Liver (tissue), 9 donors: Measurements from ENCODE around the gene TBC1D4. TPM values are rescaled to one million over a fixed set of nuclear protein-coding genes. Genes with fewer than 3 reads are reported as not detected.

Experiments used
- DNase-seq: peaks from one replicate; pipeline ENCODE4 v3.0.0-alpha.2; 2017; ENCODE audit warnings: low spot score
- H3K27ac ChIP-seq, 2 donors: one replicate each; pipeline ENCODE4 v1.7.0; 2013; ENCODE audit warnings: inconsistent platforms in 2 of 2, low read length in 2 of 2, control low read depth in 1 of 2, low read depth in 1 of 2, mild to moderate bottlenecking in 1 of 2
- H3K27me3 ChIP-seq, 4 donors: one replicate each; pipeline versions ENCODE4 v1.6.1 to v1.7.0; 2013; ENCODE audit warnings: low read length in 3 of 4, inconsistent platforms in 1 of 4, mild to moderate bottlenecking in 1 of 4, moderate library complexity in 1 of 4; ENCODE audit not compliant: control insufficient read depth in 4 of 4, insufficient read depth in 4 of 4
- H3K36me3 ChIP-seq, 4 donors: one replicate each; pipeline versions ENCODE4 v1.6.1 to v1.7.0; 2013; ENCODE audit warnings: low read length in 3 of 4, mild to moderate bottlenecking in 3 of 4, low read depth in 1 of 4, moderate library complexity in 1 of 4; ENCODE audit not compliant: control insufficient read depth in 4 of 4, insufficient read depth in 3 of 4
- H3K4me1 ChIP-seq, 4 donors: one replicate each; pipeline versions ENCODE4 v1.6.1 to v1.7.0; 2013; ENCODE audit warnings: low read length in 3 of 4, mild to moderate bottlenecking in 3 of 4, moderate library complexity in 1 of 4; ENCODE audit not compliant: control insufficient read depth in 4 of 4, insufficient read depth in 4 of 4
- H3K4me3 ChIP-seq, 3 donors: one replicate each; pipeline versions ENCODE4 v1.6.1 to v1.7.0; 2013; ENCODE audit warnings: low read length in 3 of 3, control low read depth in 1 of 3, low read depth in 1 of 3, mild to moderate bottlenecking in 1 of 3
- H3K9ac ChIP-seq, 2 donors: one replicate each; pipeline ENCODE4 v1.7.0; 2013; ENCODE audit warnings: low read length in 2 of 2, mild to moderate bottlenecking in 2 of 2, moderate library complexity in 2 of 2, control low read depth in 1 of 2, low read depth in 1 of 2
- H3K9me3 ChIP-seq, 4 donors: one replicate each; pipeline versions ENCODE4 v1.6.1 to v1.7.0; 2013; ENCODE audit warnings: low read length in 3 of 4; ENCODE audit not compliant: control insufficient read depth in 4 of 4
- EGR1 ChIP-seq, 2 donors: IDR thresholded peaks; 2 replicates each; pipeline ENCODE4 v1.6.1; 2016 to 2018; ENCODE audit warnings: antibody characterized with exemption in 2 of 2, low read depth in 2 of 2
- FOXA1 ChIP-seq: IDR thresholded peaks from 2 replicates; pipeline ENCODE4 v1.6.1; 2016; ENCODE audit warnings: antibody characterized with exemption
- FOXA2 ChIP-seq: IDR thresholded peaks from 2 replicates; pipeline ENCODE4 v1.6.1; 2016; ENCODE audit warnings: antibody characterized with exemption
- GABPA ChIP-seq, 2 donors: IDR thresholded peaks in 1 of 2; conservative IDR thresholded peaks in 1 of 2; 2 replicates each; pipeline ENCODE4 v1.6.1; 2016; ENCODE audit warnings: antibody characterized with exemption in 2 of 2, mild to moderate bottlenecking in 1 of 2, moderate library complexity in 1 of 2
- HNF4G ChIP-seq: IDR thresholded peaks from 2 replicates; pipeline ENCODE4 v1.6.1; 2016; ENCODE audit warnings: antibody characterized with exemption
- JUND ChIP-seq, 2 donors: IDR thresholded peaks; 2 replicates each; pipeline ENCODE4 v1.6.1; 2016; ENCODE audit warnings: antibody characterized with exemption in 2 of 2
- NR2F2 ChIP-seq: IDR thresholded peaks from 2 replicates; pipeline ENCODE4 v1.6.1; 2016; ENCODE audit warnings: antibody characterized with exemption
- RAD21 ChIP-seq, 2 donors: IDR thresholded peaks; 2 replicates each; pipeline ENCODE4 v1.6.1; 2016; ENCODE audit warnings: antibody characterized with exemption in 2 of 2, mild to moderate bottlenecking in 2 of 2
- RXRA ChIP-seq, 2 donors: IDR thresholded peaks; 2 replicates each; pipeline ENCODE4 v1.6.1; 2017 to 2018; ENCODE audit warnings: antibody characterized with exemption in 2 of 2, mild to moderate bottlenecking in 1 of 2
- SP1 ChIP-seq: IDR thresholded peaks from 2 replicates; pipeline ENCODE4 v1.6.1; 2018; ENCODE audit warnings: antibody characterized with exemption, mild to moderate bottlenecking
- TAF1 ChIP-seq: conservative IDR thresholded peaks from 2 replicates; pipeline ENCODE4 v1.6.1; 2016; ENCODE audit warnings: antibody characterized with exemption, mild to moderate bottlenecking
- YY1 ChIP-seq: IDR thresholded peaks from 2 replicates; pipeline ENCODE4 v1.6.1; 2016; ENCODE audit warnings: antibody characterized with exemption, mild to moderate bottlenecking
- WGBS: extraction: QIAGEN DNeasy Blood & Tissue Kit; methylation state at CpG from one replicate; pipeline ENCODE4 v1.1.7; 2013; 5-methylcytosine and 5-hydroxymethylcytosine counted together
- polyA plus RNA-seq, 2 donors: library from polyadenylated mRNA; stranded (reverse) in 1 of 2; unstranded in 1 of 2; fragments of 200-250 nt in 1 of 2; fragments of >200 nt in 1 of 2; fragmentation: Nextera tagmentation in 1 of 2; extraction: Ambion mirVana in 1 of 2; gene quantifications; one replicate each; pipeline versions ENCODE4 v1.2.1 to v1.2.3, GENCODE V29; 2013 to 2015
- total RNA-seq, 2 donors: library from RNA; depleted of rRNA; stranded (reverse); fragments of >200 nt; gene quantifications; one replicate each; pipeline ENCODE4 v1.2.3, GENCODE V29; 2014
- TF ChIP-seq, protein P1 (sequence below): IDR thresholded peaks from 2 replicates; pipeline ENCODE4 v1.6.1; 2016; ENCODE audit warnings: antibody characterized with exemption
- TF ChIP-seq, protein P2 (sequence below): IDR thresholded peaks from 2 replicates; pipeline ENCODE4 v1.6.1; 2016; ENCODE audit warnings: antibody characterized with exemption
- TF ChIP-seq, protein P3 (sequence below): IDR thresholded peaks from 2 replicates; pipeline ENCODE4 v1.6.1; 2016; ENCODE audit warnings: antibody characterized with exemption
- TF ChIP-seq, protein P4 (sequence below): IDR thresholded peaks from 2 replicates; pipeline ENCODE4 v1.6.1; 2016; ENCODE audit warnings: antibody characterized with exemption, mild to moderate bottlenecking
- TF ChIP-seq, protein P5 (sequence below): fragments of 150-350 bp; IDR thresholded peaks from 2 replicates; pipeline ENCODE4 v1.5.1; 2017; ENCODE audit warnings: improper control_type of control experiment, low read depth, low read length; ENCODE audit not compliant: missing input control
- donor health status: healthy.
- donor health status: healthy.
- donor health status: healthy.
- donor health status: healthy.
- donor health status: healthy.

TBC1D4 gene
- total and polyA plus RNA-seq, 4 donors = 2.3 to 11.1 (median 6.5) TPM

DNA sequence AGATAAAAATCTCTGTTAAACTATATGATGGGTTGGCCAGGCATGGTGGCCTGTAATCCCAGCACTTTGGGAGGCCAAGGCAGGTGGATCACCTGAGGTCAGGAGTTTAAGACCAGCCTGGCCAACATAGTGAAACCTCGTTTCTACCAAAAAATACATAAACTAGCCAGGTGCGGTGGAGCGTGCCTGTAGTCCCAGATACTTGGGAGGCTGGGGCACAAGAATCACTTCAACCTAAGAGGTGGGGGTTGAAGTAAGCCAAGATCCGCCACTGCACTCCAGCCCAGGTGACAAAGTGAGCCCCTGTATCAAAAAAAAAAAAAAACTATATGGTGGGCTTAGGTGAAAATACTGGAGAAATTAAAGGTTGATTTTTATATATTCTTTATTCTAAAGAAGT, 11.3 kb downstream of the TBC1D4 start:
- DNase-seq = no peak
- no peaks in the 10 kb centered on the region for H3K36me3 ChIP-seq
- H3K4me1 ChIP-seq = peaks cover 0 to 6% (median 2%) of the 10 kb centered on the region in 4 donors
- 97% methylated on average over 4 of the region's 4 CpGs for WGBS
- no peak overlapping the region for H3K9ac ChIP-seq
- no peak overlapping the region for H3K4me3 ChIP-seq
- TF ChIP-seq YY1 (no peak), FOXA1 (no peak), RXRA (IDR thresholded peaks at IDR 0.05) (no peak), RAD21 (IDR thresholded peaks at IDR 0.05) (no peak), NR2F2 (no peak), GABPA (IDR thresholded peaks at IDR 0.05 in 1 of 2, conservative IDR thresholded peaks at IDR 0.05 in 1 of 2) (no peak), FOXA2 (no peak), JUND (IDR thresholded peaks at IDR 0.05) (no peak), TAF1 (no peak), SP1 (no peak), HNF4G (no peak)
- TF ChIP-seq, protein P1, sequence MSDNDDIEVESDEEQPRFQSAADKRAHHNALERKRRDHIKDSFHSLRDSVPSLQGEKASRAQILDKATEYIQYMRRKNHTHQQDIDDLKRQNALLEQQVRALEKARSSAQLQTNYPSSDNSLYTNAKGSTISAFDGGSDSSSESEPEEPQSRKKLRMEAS = no peak
- TF ChIP-seq, protein P2, sequence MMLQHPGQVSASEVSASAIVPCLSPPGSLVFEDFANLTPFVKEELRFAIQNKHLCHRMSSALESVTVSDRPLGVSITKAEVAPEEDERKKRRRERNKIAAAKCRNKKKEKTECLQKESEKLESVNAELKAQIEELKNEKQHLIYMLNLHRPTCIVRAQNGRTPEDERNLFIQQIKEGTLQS = no peak
- TF ChIP-seq, protein P3, sequence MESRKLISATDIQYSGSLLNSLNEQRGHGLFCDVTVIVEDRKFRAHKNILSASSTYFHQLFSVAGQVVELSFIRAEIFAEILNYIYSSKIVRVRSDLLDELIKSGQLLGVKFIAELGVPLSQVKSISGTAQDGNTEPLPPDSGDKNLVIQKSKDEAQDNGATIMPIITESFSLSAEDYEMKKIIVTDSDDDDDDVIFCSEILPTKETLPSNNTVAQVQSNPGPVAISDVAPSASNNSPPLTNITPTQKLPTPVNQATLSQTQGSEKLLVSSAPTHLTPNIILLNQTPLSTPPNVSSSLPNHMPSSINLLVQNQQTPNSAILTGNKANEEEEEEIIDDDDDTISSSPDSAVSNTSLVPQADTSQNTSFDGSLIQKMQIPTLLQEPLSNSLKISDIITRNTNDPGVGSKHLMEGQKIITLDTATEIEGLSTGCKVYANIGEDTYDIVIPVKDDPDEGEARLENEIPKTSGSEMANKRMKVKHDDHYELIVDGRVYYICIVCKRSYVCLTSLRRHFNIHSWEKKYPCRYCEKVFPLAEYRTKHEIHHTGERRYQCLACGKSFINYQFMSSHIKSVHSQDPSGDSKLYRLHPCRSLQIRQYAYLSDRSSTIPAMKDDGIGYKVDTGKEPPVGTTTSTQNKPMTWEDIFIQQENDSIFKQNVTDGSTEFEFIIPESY = no peak
- TF ChIP-seq, protein P4, sequence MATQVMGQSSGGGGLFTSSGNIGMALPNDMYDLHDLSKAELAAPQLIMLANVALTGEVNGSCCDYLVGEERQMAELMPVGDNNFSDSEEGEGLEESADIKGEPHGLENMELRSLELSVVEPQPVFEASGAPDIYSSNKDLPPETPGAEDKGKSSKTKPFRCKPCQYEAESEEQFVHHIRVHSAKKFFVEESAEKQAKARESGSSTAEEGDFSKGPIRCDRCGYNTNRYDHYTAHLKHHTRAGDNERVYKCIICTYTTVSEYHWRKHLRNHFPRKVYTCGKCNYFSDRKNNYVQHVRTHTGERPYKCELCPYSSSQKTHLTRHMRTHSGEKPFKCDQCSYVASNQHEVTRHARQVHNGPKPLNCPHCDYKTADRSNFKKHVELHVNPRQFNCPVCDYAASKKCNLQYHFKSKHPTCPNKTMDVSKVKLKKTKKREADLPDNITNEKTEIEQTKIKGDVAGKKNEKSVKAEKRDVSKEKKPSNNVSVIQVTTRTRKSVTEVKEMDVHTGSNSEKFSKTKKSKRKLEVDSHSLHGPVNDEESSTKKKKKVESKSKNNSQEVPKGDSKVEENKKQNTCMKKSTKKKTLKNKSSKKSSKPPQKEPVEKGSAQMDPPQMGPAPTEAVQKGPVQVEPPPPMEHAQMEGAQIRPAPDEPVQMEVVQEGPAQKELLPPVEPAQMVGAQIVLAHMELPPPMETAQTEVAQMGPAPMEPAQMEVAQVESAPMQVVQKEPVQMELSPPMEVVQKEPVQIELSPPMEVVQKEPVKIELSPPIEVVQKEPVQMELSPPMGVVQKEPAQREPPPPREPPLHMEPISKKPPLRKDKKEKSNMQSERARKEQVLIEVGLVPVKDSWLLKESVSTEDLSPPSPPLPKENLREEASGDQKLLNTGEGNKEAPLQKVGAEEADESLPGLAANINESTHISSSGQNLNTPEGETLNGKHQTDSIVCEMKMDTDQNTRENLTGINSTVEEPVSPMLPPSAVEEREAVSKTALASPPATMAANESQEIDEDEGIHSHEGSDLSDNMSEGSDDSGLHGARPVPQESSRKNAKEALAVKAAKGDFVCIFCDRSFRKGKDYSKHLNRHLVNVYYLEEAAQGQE = no peak
- no peaks in the 10 kb centered on the region for H3K27me3 ChIP-seq
- H3K27ac ChIP-seq = no peak overlapping the region
- H3K9me3 ChIP-seq = no peaks in the 10 kb centered on the region

DNA sequence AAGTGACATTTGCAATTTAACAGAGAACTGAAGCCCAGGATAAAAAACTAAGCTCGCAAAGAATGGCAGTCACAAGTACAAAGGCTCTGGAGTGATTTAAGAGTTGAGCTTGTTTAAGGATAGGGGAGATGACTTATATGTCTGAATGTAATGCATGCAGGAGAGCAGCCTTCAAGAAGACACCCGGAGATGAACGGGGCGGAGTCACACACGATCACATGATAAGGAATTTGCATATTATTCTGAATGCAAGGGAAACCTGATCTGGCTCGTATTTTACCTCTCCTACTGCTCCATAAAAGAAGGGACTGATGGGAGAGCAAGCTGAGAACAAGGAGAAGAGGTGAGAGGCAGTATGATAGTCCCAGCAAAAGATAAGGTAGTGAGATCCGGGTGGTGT, 12.9 kb downstream of the TBC1D4 start:
- Histone ChIP-seq H3K9ac (no peak overlapping the region), H3K27me3 (no peaks in the 10 kb centered on the region), H3K9me3 (no peaks in the 10 kb centered on the region), H3K27ac (no peak overlapping the region), H3K36me3 (no peaks in the 10 kb centered on the region), H3K4me1 (peaks cover 0 to 6% (median 2%) of the 10 kb centered on the region in 4 donors), H3K4me3 (no peak overlapping the region)
- WGBS = 92% methylated on average over 7 of the region's 7 CpGs
- DNase-seq = no peak
- TF ChIP-seq EGR1 (IDR thresholded peaks at IDR 0.05; ENCODE audit: low read depth in 2 of 2) (no peak), GABPA (IDR thresholded peaks at IDR 0.05 in 1 of 2, conservative IDR thresholded peaks at IDR 0.05 in 1 of 2) (no peak), HNF4G (no peak), TAF1 (no peak), NR2F2 (no peak), SP1 (no peak), FOXA2 (no peak), JUND (IDR thresholded peaks at IDR 0.05) (no peak), RAD21 (IDR thresholded peaks at IDR 0.05) (no peak), YY1 (no peak), RXRA (IDR thresholded peaks at IDR 0.05) (no peak)
- TF ChIP-seq, protein P3 = no peak
- TF ChIP-seq, protein P1 = no peak
- TF ChIP-seq, protein P2 = no peak
- TF ChIP-seq, protein P5, sequence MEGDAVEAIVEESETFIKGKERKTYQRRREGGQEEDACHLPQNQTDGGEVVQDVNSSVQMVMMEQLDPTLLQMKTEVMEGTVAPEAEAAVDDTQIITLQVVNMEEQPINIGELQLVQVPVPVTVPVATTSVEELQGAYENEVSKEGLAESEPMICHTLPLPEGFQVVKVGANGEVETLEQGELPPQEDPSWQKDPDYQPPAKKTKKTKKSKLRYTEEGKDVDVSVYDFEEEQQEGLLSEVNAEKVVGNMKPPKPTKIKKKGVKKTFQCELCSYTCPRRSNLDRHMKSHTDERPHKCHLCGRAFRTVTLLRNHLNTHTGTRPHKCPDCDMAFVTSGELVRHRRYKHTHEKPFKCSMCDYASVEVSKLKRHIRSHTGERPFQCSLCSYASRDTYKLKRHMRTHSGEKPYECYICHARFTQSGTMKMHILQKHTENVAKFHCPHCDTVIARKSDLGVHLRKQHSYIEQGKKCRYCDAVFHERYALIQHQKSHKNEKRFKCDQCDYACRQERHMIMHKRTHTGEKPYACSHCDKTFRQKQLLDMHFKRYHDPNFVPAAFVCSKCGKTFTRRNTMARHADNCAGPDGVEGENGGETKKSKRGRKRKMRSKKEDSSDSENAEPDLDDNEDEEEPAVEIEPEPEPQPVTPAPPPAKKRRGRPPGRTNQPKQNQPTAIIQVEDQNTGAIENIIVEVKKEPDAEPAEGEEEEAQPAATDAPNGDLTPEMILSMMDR = no peak
